Prostate gland (tissue), 2 donors: Measurements from ENCODE around the gene OR2V2. TPM values are rescaled to one million over a fixed set of nuclear protein-coding genes. Genes with fewer than 3 reads are reported as not detected.
A peak's percentile ranks its signal among the peaks of the same experiment; 100 is the strongest.

Experiments used
- DNase-seq: peaks from one replicate; pipeline ENCODE4 v3.0.0-alpha.2; 2019; ENCODE audit warnings: low spot score
- H3K27ac ChIP-seq, 2 donors: fragments of 200-600 bp; sonication (generic); 2 replicates each; pipeline ENCODE4 v1.5.1; 2017 to 2019
- H3K27me3 ChIP-seq: fragments of 200-600 bp; sonication (generic); replicated peaks from 2 replicates; pipeline ENCODE4 v1.5.1; 2019; ENCODE audit not compliant: insufficient read depth
- H3K36me3 ChIP-seq, 2 donors: fragments of 200-600 bp; sonication (generic); 1 replicate in 1 of 2; 2 replicates in 1 of 2; pipeline versions ENCODE4 v1.5.1 to v1.8.1; 2017 to 2019
- H3K4me1 ChIP-seq: fragments of 200-600 bp; sonication (generic); replicated peaks from 2 replicates; pipeline ENCODE4 v1.5.1; 2019
- H3K4me3 ChIP-seq, 2 donors: fragments of 200-600 bp; sonication (generic); 2 replicates each; pipeline ENCODE4 v1.5.1; 2017 to 2019
- H3K9me3 ChIP-seq: fragments of 200-600 bp; sonication (generic); 2 replicates; pipeline ENCODE4 v1.5.1; 2017
- CTCF ChIP-seq, 4 experiments: fragments of 200-600 bp in 2 of 4; fragments of 450-650 bp in 2 of 4; sonication (generic) in 2 of 4; IDR thresholded peaks; 1 replicate in 3 of 4; 2 replicates in 1 of 4; pipeline ENCODE4 v1.5.1; 2016 to 2019; ENCODE audit warnings: antibody characterized with exemption in 4 of 4, mild to moderate bottlenecking in 2 of 4, moderate library complexity in 2 of 4
- POLR2A ChIP-seq: fragments of 450-650 bp; IDR thresholded peaks from one replicate; pipeline ENCODE4 v1.6.1; 2016; ENCODE audit warnings: antibody characterized with exemption, mild to moderate bottlenecking
- POLR2AphosphoS5 ChIP-seq: sonication (generic); formaldehyde crosslinking; IDR thresholded peaks from one replicate; pipeline ENCODE4 v1.6.1; 2017; ENCODE audit warnings: antibody characterized with exemption
- WGBS: methylation state at CpG from one replicate; pipeline ENCODE4 v1.1.5; 2018; 5-methylcytosine and 5-hydroxymethylcytosine counted together
- intact Hi-C: fragments of 100-400 bp; cut with DNase I; formaldehyde crosslinking; loops from one replicate; pipeline ENCODE4 v1.14.2; 2022
- total RNA-seq, 2 donors: library from RNA; depleted of rRNA; stranded (reverse); fragments of >200 nt; gene quantifications; one replicate each; pipeline ENCODE4 v1.1.0, GENCODE V29; 2016

Gene OR2V2
- total RNA-seq, 2 donors from 2014 or later: not detected

DNA sequence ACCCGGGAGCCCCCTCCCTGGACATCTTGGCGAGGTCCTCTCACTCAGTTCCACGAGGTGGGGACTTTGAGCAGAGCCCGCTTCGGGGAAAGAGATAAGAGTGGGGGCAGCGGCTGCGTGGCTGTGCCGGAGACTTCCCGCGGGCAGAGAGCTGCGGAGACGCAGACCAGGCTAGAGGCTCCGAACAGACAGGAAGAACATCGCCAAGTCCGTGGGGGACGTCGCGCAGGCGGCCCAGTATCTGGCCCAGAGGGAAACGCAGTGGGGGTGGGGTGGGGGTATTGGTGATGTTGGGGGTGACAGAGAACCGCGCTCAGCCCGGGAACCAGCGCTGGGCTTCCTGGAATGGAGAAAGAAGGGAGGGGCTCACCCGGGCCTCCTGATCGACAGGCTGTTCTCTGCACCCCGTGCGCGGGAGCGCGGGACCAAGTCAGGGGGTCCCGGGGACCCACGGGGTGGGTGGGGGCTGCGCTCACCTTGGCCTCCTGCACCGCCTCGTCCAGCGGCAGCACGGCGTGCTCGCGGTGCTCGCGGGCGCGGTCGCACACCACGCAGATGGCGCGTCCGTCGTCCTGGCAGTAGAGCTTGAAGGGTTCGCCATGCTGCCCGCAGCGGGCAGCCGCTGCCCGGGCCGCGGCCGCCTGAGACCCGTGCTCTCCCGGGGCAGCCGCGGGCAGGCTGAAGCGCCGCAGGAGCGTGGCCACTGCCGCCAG is 56.9 kb downstream of the OR2V2 start:
- peak overlapping the region; percentile 53 to 60 for H3K4me3 ChIP-seq
- TF ChIP-seq POLR2AphosphoS5 (no peak), CTCF (IDR thresholded peaks at IDR 0.05) (no peak), POLR2A (no peak)
- DNase-seq: no peak
- intact Hi-C loops: no loop called here
- no peaks in the 10 kb centered on the region for H3K9me3 ChIP-seq
- peaks cover 14% of the 10 kb centered on the region for H3K4me1 ChIP-seq
- no peaks in the 10 kb centered on the region for H3K27me3 ChIP-seq
- H3K36me3 ChIP-seq: no peaks in the 10 kb centered on the region
- H3K27ac ChIP-seq: peak overlapping the region; percentile 66 to 68
- WGBS: under 1% methylated on average over 66 of the region's 67 CpGs

- Histone ChIP-seq H3K4me3 (peak within 1 kb of the TSS; percentile 53 to 60), H3K27me3 (no peaks in the 10 kb centered on the region), H3K36me3 (no peaks in the 10 kb centered on the region), H3K27ac (peak within 1 kb of the TSS; percentile 66 to 68), H3K9me3 (no peaks in the 10 kb centered on the region), H3K4me1 (peaks cover 14% of the 10 kb centered on the region)
- 3% methylated on average over 39 of the region's 94 CpGs for WGBS
- TF ChIP-seq CTCF (IDR thresholded peaks at IDR 0.05) (no peak), POLR2A (peak; percentile 45), POLR2AphosphoS5 (no peak)
- intact Hi-C loops: no loop called here
- no peak for DNase-seq
Measured at GRCh38 chr5:181204826-181205760, 57.7 kb downstream of the OR2V2 start, which contains the start of gene TRIM7. Gene TRIM7, minus strand, starts transcription at chr5:181205196. Its CDS starts 86 bp downstream, at chr5:181205110.

DNA sequence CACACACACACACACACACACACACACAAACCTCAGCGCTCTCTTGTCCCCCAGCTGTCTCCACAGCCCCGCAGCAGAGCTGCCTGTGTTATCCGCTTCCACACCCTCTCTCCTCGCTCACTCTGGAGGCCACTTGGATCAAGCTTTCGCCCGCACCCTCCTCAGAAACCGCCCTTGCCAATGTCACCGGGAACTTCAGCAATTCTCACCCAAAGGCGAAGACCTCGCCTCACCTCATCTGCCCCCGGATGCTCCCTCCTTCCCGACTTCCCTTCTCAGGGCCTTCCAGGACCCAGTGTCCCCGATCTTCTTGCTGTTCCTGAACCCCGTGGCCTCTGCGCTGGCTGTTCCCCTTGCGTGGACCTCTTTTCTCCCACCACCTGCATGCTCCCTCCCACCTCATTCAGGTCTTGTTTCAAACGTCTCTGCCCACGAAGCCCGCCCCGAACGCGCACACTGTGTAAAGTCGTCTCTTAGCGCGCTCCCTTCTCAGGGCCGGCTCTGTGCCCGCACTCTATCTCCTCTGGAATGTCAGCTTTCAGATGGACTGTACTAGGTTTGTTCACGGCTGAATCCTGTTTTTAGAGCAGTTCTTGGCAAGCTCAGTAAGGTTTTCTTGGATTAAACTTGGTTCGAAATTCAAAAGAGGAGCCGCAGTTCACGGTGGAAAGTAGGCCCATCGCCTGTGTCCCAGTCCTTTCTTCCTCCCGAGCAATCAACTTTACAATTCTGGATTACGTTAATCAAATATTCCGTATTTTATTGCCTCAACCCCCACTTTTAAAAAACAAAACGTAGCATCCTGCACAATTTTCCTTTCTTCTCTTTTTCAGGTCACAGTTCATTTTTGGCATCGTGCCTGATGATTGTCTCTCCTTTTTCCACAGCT is 58.6 kb downstream of the OR2V2 start:
- no peaks in the 10 kb centered on the region for H3K9me3 ChIP-seq
- H3K36me3 ChIP-seq: no peaks in the 10 kb centered on the region
- peak overlapping the region; percentile 68 to 69 for H3K27ac ChIP-seq
- intact Hi-C loops: no loop called here
- no peaks in the 10 kb centered on the region for H3K27me3 ChIP-seq
- DNase-seq: no peak
- no peak for TF ChIP-seq POLR2A
- no peak for TF ChIP-seq CTCF (IDR thresholded peaks at IDR 0.05)
- no peak for TF ChIP-seq POLR2AphosphoS5
- WGBS: 12% methylated on average over 37 of the region's 37 CpGs
- H3K4me3 ChIP-seq: peak overlapping the region; percentile 53 to 60
- H3K4me1 ChIP-seq: peaks cover 14% of the 10 kb centered on the region

DNA sequence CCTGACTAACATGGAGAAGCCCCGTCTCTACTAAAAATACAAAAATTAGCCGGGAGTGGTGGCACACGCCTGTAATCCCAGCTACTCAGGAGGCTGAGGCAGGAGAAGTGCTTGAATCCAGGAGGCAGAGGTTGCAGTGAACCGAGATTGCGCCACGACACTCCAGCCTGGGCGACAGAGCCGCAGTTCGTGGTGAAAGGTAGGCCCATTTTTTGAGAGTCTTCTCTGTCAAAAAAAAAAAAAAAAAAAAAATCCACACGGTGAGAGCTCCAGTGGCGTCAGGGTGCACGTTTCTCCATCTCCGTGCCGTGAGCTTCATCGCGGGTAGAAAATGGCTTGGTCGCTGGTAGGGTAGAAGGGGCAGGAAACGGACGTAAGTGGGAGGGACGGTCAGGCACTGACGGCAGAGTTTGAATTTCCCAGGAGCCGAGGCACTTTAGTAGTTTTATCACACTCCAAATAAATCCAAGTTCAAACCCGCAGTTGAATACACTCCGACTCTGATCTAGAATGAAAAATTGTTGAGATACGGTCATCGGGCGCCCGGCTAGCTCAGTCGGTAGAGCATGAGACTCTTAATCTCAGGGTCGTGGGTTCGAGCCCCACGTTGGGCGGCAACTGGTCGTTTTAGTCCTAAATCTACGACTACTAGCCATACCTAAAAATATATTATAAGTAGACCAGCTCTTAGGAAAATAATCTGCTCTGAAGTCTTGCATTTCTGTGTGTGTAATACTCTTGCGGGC is 60.0 kb downstream of the OR2V2 start:
- intact Hi-C loops: loop anchor here (1.0 kb wide), 1 partner anchor 17 kb away; no protein-coding TSS in a partner anchor
- Histone ChIP-seq H3K27ac (peak overlapping the region; percentile 68 to 69), H3K4me1 (peaks cover 14% of the 10 kb centered on the region), H3K27me3 (no peaks in the 10 kb centered on the region), H3K9me3 (no peaks in the 10 kb centered on the region), H3K4me3 (peak overlapping the region; percentile 53 to 60), H3K36me3 (no peaks in the 10 kb centered on the region)
- no peak for DNase-seq
- TF ChIP-seq CTCF (IDR thresholded peaks at IDR 0.05) (no peak), POLR2AphosphoS5 (no peak), POLR2A (no peak)
- 2% methylated on average over 36 of the region's 36 CpGs for WGBS
